K562 (cell line): Measurements from ENCODE around the gene DHX40. TPM values are rescaled to one million over a fixed set of nuclear protein-coding genes. Genes with fewer than 3 reads are reported as not detected.

ENCODE experiments used
- ATAC-seq: fragments of 200-7000 bp; cut with Tn5 transposase; 3 replicates; pipeline ENCODE4 v1.9.1; 2020; ENCODE audit warnings: moderate library complexity
- BruUV-seq: library from RNA; stranded (reverse); fragments of 400-500 nt; replicated peaks from 2 replicates; lab custom pipeline; 2021; lab: Mats Ljungman, UMichigan
- CTCF ChIA-PET: fragments of 300-600 bp; formaldehyde crosslinking; extraction: SDS; loops from one replicate; lab custom pipeline; 2021; ENCODE audit warnings: low intra/inter-chr PET ratio; lab: Yijun Ruan, JAX
- POLR2A ChIA-PET: fragments of 300-600, 350-650 bp; sonication (Branson Sonifier 250); formaldehyde crosslinking; extraction: SDS; loops from one replicate; lab custom pipeline; 2021; ENCODE audit warnings: antibody characterized with exemption, inconsistent platforms; lab: Yijun Ruan, JAX
- DNase-seq, 4 experiments: peaks; one replicate each; pipeline versions ENCODE4 v3.0.0 to v3.0.0-alpha.2; 2011 to 2018; ENCODE audit warnings: low spot score in 3 of 4, mixed read lengths in 3 of 4; ENCODE audit errors: extremely low read depth in 1 of 4
- FAIRE-seq: peaks from 2 replicates; lab custom pipeline; 2011; peaks lifted over from hg19 to GRCh38; lab: Jason Lieb, UNC
- H2AFZ ChIP-seq: 2 replicates; pipeline ENCODE4 v1.6.0; 2011; ENCODE audit warnings: low read depth, low read length, control low read depth, inconsistent platforms
- H3K27ac ChIP-seq: fragments of 200-600 bp; 3 replicates; pipeline ENCODE4 v1.8.0; 2011; ENCODE audit warnings: low read depth, mild to moderate bottlenecking, control low read depth, inconsistent platforms, low read length, moderate library complexity, mixed read lengths; ENCODE audit errors: extremely low read depth
- H3K27me3 ChIP-seq, 2 experiments: fragments of 300-600 bp in 1 of 2; 2 replicates in 1 of 2; 3 replicates in 1 of 2; pipeline versions ENCODE4 v1.6.0 to v1.8.0; 2011; ENCODE audit warnings: inconsistent platforms in 2 of 2, low read length in 2 of 2, mild to moderate bottlenecking in 1 of 2, mixed read lengths in 1 of 2, moderate library complexity in 1 of 2; ENCODE audit not compliant: control insufficient read depth in 2 of 2, insufficient read depth in 2 of 2
- H3K36me3 ChIP-seq: fragments of 300-600 bp; 3 replicates; pipeline ENCODE4 v1.8.0; 2011; ENCODE audit warnings: mild to moderate bottlenecking, low read length, inconsistent platforms; ENCODE audit not compliant: control insufficient read depth, insufficient read depth
- H3K4me1 ChIP-seq, 2 experiments: fragments of 200-600 bp in 1 of 2; replicated peaks in 1 of 2; 2 replicates in 1 of 2; 3 replicates in 1 of 2; pipeline versions ENCODE4 v1.5.1 to v1.8.0; 2011; ENCODE audit warnings: inconsistent platforms in 2 of 2, low read length in 2 of 2, mild to moderate bottlenecking in 1 of 2, mixed read lengths in 1 of 2, moderate library complexity in 1 of 2; ENCODE audit not compliant: control insufficient read depth in 2 of 2, insufficient read depth in 2 of 2
- H3K4me2 ChIP-seq: 2 replicates; pipeline ENCODE4 v1.6.1; 2011; ENCODE audit warnings: low read length, control low read depth, inconsistent platforms, mixed read lengths; ENCODE audit not compliant: insufficient read depth
- H3K4me3 ChIP-seq: fragments of 200-600 bp; sonication (generic), shearing (Covaris generic); 2 replicates; pipeline ENCODE4 v1.5.1; 2016; ENCODE audit warnings: control low read depth, inconsistent platforms
- H3K79me2 ChIP-seq: fragments of 200-600 bp; 3 replicates; pipeline ENCODE4 v1.8.0; 2011; ENCODE audit warnings: low read length, inconsistent platforms; ENCODE audit not compliant: control insufficient read depth, insufficient read depth
- H3K9ac ChIP-seq, 2 experiments: 2 replicates each; pipeline versions ENCODE4 v1.6.0 to v1.6.1; 2011; ENCODE audit warnings: low read depth in 2 of 2, low read length in 2 of 2, control low read depth in 1 of 2, inconsistent platforms in 1 of 2, mild to moderate bottlenecking in 1 of 2, mixed read lengths in 1 of 2; ENCODE audit not compliant: insufficient read depth in 1 of 2
- H3K9me1 ChIP-seq: one replicate; pipeline ENCODE4 v1.6.0; 2011; ENCODE audit warnings: inconsistent platforms, mild to moderate bottlenecking, low read length, moderate library complexity; ENCODE audit not compliant: control insufficient read depth, insufficient read depth
- H3K9me3 ChIP-seq: replicated peaks from 2 replicates; pipeline ENCODE4 v1.5.1; 2011; ENCODE audit warnings: low read depth, low read length, inconsistent platforms; ENCODE audit not compliant: control insufficient read depth, insufficient read depth
- H4K20me1 ChIP-seq: replicated peaks from 2 replicates; pipeline ENCODE4 v1.6.1; 2011; ENCODE audit warnings: low read length, inconsistent platforms, mixed read lengths; ENCODE audit not compliant: control insufficient read depth, insufficient read depth
- FOXA3 ChIP-seq, 2 experiments: fragments of 450-650 bp in 1 of 2; sonication (generic) in 1 of 2; formaldehyde crosslinking; IDR thresholded peaks in 1 of 2; conservative IDR thresholded peaks in 1 of 2; 2 replicates each; pipeline versions ENCODE4 v1.4.0 to v1.8.0; 2020 to 2022; ENCODE audit warnings: mild to moderate bottlenecking in 2 of 2, missing genetic modification reagents in 1 of 2
- POLR2H ChIP-seq: IDR thresholded peaks from 2 replicates; pipeline ENCODE4 v1.6.1; 2016; ENCODE audit warnings: missing genetic modification characterization, low read depth, mild to moderate bottlenecking, control low read depth, missing compliant biosample characterization, moderate library complexity
- SNRNP70 ChIP-seq: fragments of 200-400 bp; formaldehyde crosslinking; optimal IDR thresholded peaks from 2 replicates; pipeline ENCODE3; 2017; ENCODE audit warnings: low read depth, low read length
- WGBS: fragments of 100-300 bp; shearing (Covaris generic); methylation state at CpG from one replicate; pipeline ENCODE4 v1.1.6; 2016; ENCODE audit warnings: low coverage, mixed read lengths; ENCODE audit not compliant: insufficient coverage; ENCODE audit errors: missing lambda C conversion rate; 5-methylcytosine and 5-hydroxymethylcytosine counted together
- in situ Hi-C: fragments of 300-500 bp; cut with MboI; formaldehyde crosslinking; loops from 4 replicates; pipeline ENCODE4 v1.15.0; 2018; ENCODE audit warnings: inconsistent platforms, mixed read lengths
- intact Hi-C: fragments of 100-400 bp; cut with micrococcal nuclease; formaldehyde crosslinking; loops from 2 replicates; pipeline ENCODE4 v1.14.2; 2022
- polyA plus RNA-seq, 8 experiments: library from polyadenylated mRNA; depleted of rRNA in 4 of 8; stranded (reverse) in 5 of 8; unstranded in 3 of 8; fragments of >200 nt; fragmentation: Nextera tagmentation in 2 of 8; fragmentation: Illumina TruSeq in 1 of 8; extraction: Ambion mirVana in 2 of 8; extraction: Trizol in 1 of 8; gene quantifications; 2 replicates each; pipeline versions ENCODE4 v1.2.1 to v1.2.3, GENCODE V29; 2011 to 2014; ENCODE audit warnings: inconsistent platforms in 1 of 8, missing spikeins in 1 of 8
- total RNA-seq, 7 experiments: library from RNA; depleted of rRNA in 6 of 7; stranded (reverse); fragments of >200 nt in 6 of 7; fragmentation: Illumina TruSeq in 2 of 7; extraction: Trizol in 2 of 7; gene quantifications; 2 replicates each; pipeline versions ENCODE4 v1.2.1 to v1.2.3, GENCODE V29; 2011 to 2021; ENCODE audit warnings: low replicate concordance in 1 of 7
- TF ChIP-seq, protein P1 (sequence below), 2 experiments: fragments of 450-650 bp in 1 of 2; sonication (generic) in 1 of 2; formaldehyde crosslinking in 1 of 2; IDR thresholded peaks in 1 of 2; conservative IDR thresholded peaks in 1 of 2; 2 replicates each; pipeline versions ENCODE4 v1.6.1 to v1.8.1; 2016 to 2023; ENCODE audit warnings: mild to moderate bottlenecking in 2 of 2, moderate library complexity in 2 of 2, inconsistent platforms in 1 of 2, missing genetic modification reagents in 1 of 2

DHX40 gene
- total and polyA plus RNA-seq, 9 of the 15 experiments (the other 6 are each of a cell fraction or from before 2014, with no cell fraction given) = 7.2 to 38.6 (median 18.7) TPM

GRCh38 chr17:59647288-59647687, 81.9 kb downstream of the DHX40 start:
- no peak for ATAC-seq
- BruUV-seq = no TSS peak
- H3K9ac ChIP-seq = no peak overlapping the region
- CTCF ChIA-PET = no interaction called here
- POLR2A ChIA-PET = interaction anchor here (0.9 to 1.4 kb wide), 2 partner anchors 10 to 12 kb away, joined by 3 read pairs; no protein-coding TSS in a partner anchor
- in situ Hi-C loops = loop anchor here (10.0 kb wide), 1 partner anchor 342 kb away; no protein-coding TSS in a partner anchor
- no peak overlapping the region for H2AFZ ChIP-seq
- no peaks in the 10 kb centered on the region for H3K27me3 ChIP-seq
- H3K9me3 ChIP-seq = no peaks in the 10 kb centered on the region
- no peak overlapping the region for H3K27ac ChIP-seq
- peaks cover 96% of the 10 kb centered on the region for H3K36me3 ChIP-seq
- H3K4me2 ChIP-seq = no peak overlapping the region
- no peak for DNase-seq
- no peaks in the 10 kb centered on the region for H3K4me1 ChIP-seq
- WGBS = 94% methylated on average over 6 of the region's 6 CpGs
- H3K79me2 ChIP-seq = peaks cover 80% of the 10 kb centered on the region
- no peaks in the 10 kb centered on the region for H3K9me1 ChIP-seq
- intact Hi-C loops = no loop called here
- H3K4me3 ChIP-seq = no peak overlapping the region
- FAIRE-seq = no peak
- TF ChIP-seq FOXA3 (CRISPR knock-in tag; conservative IDR thresholded peaks at IDR 0.05 in 1 of 2, IDR thresholded peaks at IDR 0.05 in 1 of 2) = no peak
- TF ChIP-seq, protein P1, sequence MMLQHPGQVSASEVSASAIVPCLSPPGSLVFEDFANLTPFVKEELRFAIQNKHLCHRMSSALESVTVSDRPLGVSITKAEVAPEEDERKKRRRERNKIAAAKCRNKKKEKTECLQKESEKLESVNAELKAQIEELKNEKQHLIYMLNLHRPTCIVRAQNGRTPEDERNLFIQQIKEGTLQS (IDR thresholded peaks at IDR 0.05) = peak; percentile 63
- TF ChIP-seq, protein P1 (CRISPR knock-in tag; conservative IDR thresholded peaks at IDR 0.05) = no peak
- H4K20me1 ChIP-seq = peaks cover 10% of the 10 kb centered on the region

- Histone ChIP-seq H4K20me1 (no peaks in the 10 kb centered on the region), H2AFZ (no peak overlapping the region), H3K79me2 (peaks cover 59% of the 10 kb centered on the region), H3K27ac (no peak overlapping the region), H3K36me3 (peaks cover 97% of the 10 kb centered on the region), H3K9ac (no peak overlapping the region), H3K27me3 (no peaks in the 10 kb centered on the region), H3K9me1 (no peaks in the 10 kb centered on the region), H3K4me3 (no peak overlapping the region), H3K4me2 (no peak overlapping the region), H3K4me1 (no peaks in the 10 kb centered on the region), H3K9me3 (no peaks in the 10 kb centered on the region)
- ChIA-PET CTCF (no interaction called here), POLR2A (no interaction called here)
- DNase-seq (no peak), FAIRE-seq (no peak), ATAC-seq (no peak)
- 0 out of 2 replicates have a peak, but pooled peaks have one; percentile 23 for TF ChIP-seq POLR2H (tag)
- no peak for TF ChIP-seq SNRNP70
- in situ Hi-C loops (loop anchor here (10.0 kb wide), 1 partner anchor 345 kb away; no protein-coding TSS in a partner anchor), intact Hi-C loops (no loop called here)
- BruUV-seq = no TSS peak
These were observed 84.5 kb downstream of the DHX40 start for GRCh38 chr17:59649886-59650285.
